Activated CD4-positive, CD25-positive, alpha-beta regulatory T cell treated with anti-CD3 and anti-CD28 coated beads, Interleukin-2, amount 50 U/mL, for 72 hours (primary cell): ENCODE measurements around the gene EPHB2.
A peak's percentile ranks its signal among the peaks of the same experiment; 100 is the strongest.
"Not testable (repeated sequence)": the region's sequence is repeated elsewhere in the genome, so short reads cannot be mapped to it uniquely, and the experiment has no call there.

Source experiments
- DNase-seq: peaks from one replicate; pipeline ENCODE4 v3.0.0; 2021

EPHB2 gene

GRCh38 chr1:22691031-22691753, 19.4 kb upstream of the EPHB2 start:
- DNase-seq: no peak

GRCh38 chr1:22694172-22694571, 16.5 kb upstream of the EPHB2 start:
- DNase-seq: no peak

- no peak for DNase-seq
Measured at GRCh38 chr1:22696610-22697009, 14.0 kb upstream of the EPHB2 start.

GRCh38 chr1:22697980-22698379, 12.7 kb upstream of the EPHB2 start:
- DNase-seq: no peak

- DNase-seq: no peak
Measured at GRCh38 chr1:22699681-22700520, 10.7 kb upstream of the EPHB2 start.

- no peak for DNase-seq
Measured at GRCh38 chr1:22702296-22703085, 8.1 kb upstream of the EPHB2 start.

- DNase-seq: peak; percentile 68
Measured at GRCh38 chr1:22704440-22705067, 6.1 kb upstream of the EPHB2 start.

GRCh38 chr1:22705586-22705985, 5.1 kb upstream of the EPHB2 start:
- DNase-seq: no peak

- not testable (repeated sequence) for DNase-seq
Measured at GRCh38 chr1:22706100-22706499, 4.5 kb upstream of the EPHB2 start.

GRCh38 chr1:22708777-22709176, 1.9 kb upstream of the EPHB2 start:
- no peak for DNase-seq

GRCh38 chr1:22709227-22709626, 1.4 kb upstream of the EPHB2 start:
- DNase-seq: no peak

GRCh38 chr1:22709891-22710700, 543 bp upstream of the EPHB2 start:
- DNase-seq: no peak

GRCh38 chr1:22711071-22711470, 432 bp downstream of the EPHB2 start:
- DNase-seq: no peak

GRCh38 chr1:22711591-22712501, 1.2 kb downstream of the EPHB2 start:
- no peak for DNase-seq

- DNase-seq: no peak
Measured at GRCh38 chr1:22712502-22713271, 2.0 kb downstream of the EPHB2 start.

GRCh38 chr1:22714455-22714854, 3.8 kb downstream of the EPHB2 start:
- DNase-seq: no peak

- no peak for DNase-seq
Measured at GRCh38 chr1:22717037-22717760, 6.6 kb downstream of the EPHB2 start.

GRCh38 chr1:22721122-22721873, 10.7 kb downstream of the EPHB2 start:
- no peak for DNase-seq
